Panc1 (cell line): ENCODE measurements around the gene GYPC.

Experiments
- CTCF ChIP-seq: fragments of 450-650 bp; IDR thresholded peaks from 2 replicates; pipeline ENCODE4 v1.5.1; 2017; ENCODE audit warnings: mild to moderate bottlenecking
- POLR2AphosphoS5 ChIP-seq: IDR thresholded peaks from 2 replicates; pipeline ENCODE4 v1.6.1; 2012; ENCODE audit warnings: mild to moderate bottlenecking, low read depth, low read length, moderate library complexity

GRCh38 chr2:126715576-126716406, 59.8 kb downstream of the GYPC start:
- TF ChIP-seq CTCF (no peak), POLR2AphosphoS5 (no peak)
